GM12892 (cell line): ENCODE measurements around the gene AHRR.

ENCODE experiments used
- POLR2A ChIP-seq: IDR thresholded peaks from 2 replicates; pipeline ENCODE4 v1.6.1; 2011; ENCODE audit warnings: low read depth, low read length, control low read depth
- POLR2AphosphoS5 ChIP-seq: IDR thresholded peaks from 2 replicates; pipeline ENCODE4 v1.6.1; 2011; ENCODE audit warnings: low read depth, low read length, control low read depth

GRCh38 chr5:419970-420369 is 98.5 kb downstream of the AHRR start:
- TF ChIP-seq POLR2AphosphoS5 = no peak
- no peak for TF ChIP-seq POLR2A
